ENCODE results near the gene VAMP3. TPM values are rescaled to one million over a fixed set of nuclear protein-coding genes. Genes with fewer than 3 reads are reported as not detected.

VAMP3 gene
- total and polyA plus RNA-seq, 2 donors (not counting 3 experiments of a cell fraction or from before 2014, with no cell fraction given) = 100 to 137 TPM

DNA sequence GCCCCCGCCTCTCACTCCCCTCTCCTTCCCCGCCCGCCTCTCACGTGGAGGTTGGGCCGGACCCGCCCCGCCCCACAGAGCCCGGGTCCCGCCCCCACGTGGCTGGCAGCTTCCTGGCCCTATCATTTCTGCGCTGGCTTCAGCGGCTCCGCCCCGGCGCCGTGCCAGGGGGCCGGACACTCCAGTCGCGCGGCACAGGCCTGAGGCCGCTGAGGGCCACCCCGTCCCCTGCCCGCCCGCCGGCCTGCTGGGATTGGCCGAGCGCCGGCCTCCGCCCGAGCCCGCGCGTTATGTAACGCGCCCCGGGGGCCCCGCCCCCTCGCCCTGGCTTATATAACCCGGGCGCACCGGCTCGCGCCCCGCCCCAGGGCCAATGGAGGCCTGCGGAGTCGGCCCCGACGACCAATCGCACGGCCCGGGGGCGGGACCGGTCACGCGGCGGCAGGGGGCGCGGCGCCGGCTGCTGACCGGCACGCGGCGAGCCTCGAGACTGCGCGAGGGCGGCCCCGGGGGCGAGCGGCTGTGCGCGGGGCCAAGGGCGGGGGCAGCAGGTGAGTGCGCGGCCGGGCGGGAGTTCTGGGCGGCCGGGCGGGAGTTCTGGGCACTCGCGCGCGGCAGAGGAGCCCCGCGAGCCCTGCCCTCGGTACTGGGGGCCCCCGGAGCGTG is 12.9 kb downstream of the VAMP3 start, which contains the start of gene PER3:
PER3 (plus strand) TSS at position 466 of the 666 bp plus-strand sequence. CDS start 587 bp downstream, outside the sequence.
- ChIA-PET POLR2A (interaction anchor here (1.0 kb wide), 1 partner anchor 178 kb away, joined by 5 read pairs; the partner anchor contains the start of gene PARK7), CTCF (interaction anchor here (1.0 kb wide), 1 partner anchor 115 kb away, joined by 4 read pairs; no protein-coding TSS in a partner anchor)
- no peaks in the 10 kb centered on the region for H3K9me1 ChIP-seq (replicated peaks; ENCODE audit: control insufficient read depth, extremely low read depth, insufficient read depth, low read length)
- FAIRE-seq (peak; percentile 91), DNase-seq (ENCODE audit: low read depth, low spot score) (peak; percentile 98)
- TF ChIP-seq POLR2A (IDR thresholded peaks at IDR 0.05; ENCODE audit: low read depth, low read length) (no peak), MAX (IDR thresholded peaks at IDR 0.05; ENCODE audit: insufficient read depth, insufficient read length) (peak; percentile 26)
- H3K4me1 ChIP-seq (ENCODE audit: control insufficient read depth, extremely low read depth, insufficient read depth, low read length) = peaks cover 6% of the 10 kb centered on the region
- dilution Hi-C loops (cut with MboI; ENCODE audit: extremely low pct_ligation_motif_present, low sequenced_read_pairs) = no loop called here
- H3K4me2 ChIP-seq (ENCODE audit: insufficient read depth, low read length) = peak within 1 kb of the TSS; percentile 74
- H4K20me1 ChIP-seq (replicated peaks; ENCODE audit: control insufficient read depth, extremely low read depth, insufficient read depth, low read length) = no peaks in the 10 kb centered on the region
- intact Hi-C loops (cut with micrococcal nuclease) = loop anchor here (1.0 to 5.0 kb wide), 3 partner anchors 13 to 178 kb away; partner anchors contain the start of genes PARK7 and VAMP3
- no TSS peak for BruUV-seq (replicated peaks)
- peaks cover 0 to 3% of the 10 kb centered on the region in 2 experiments for H3K36me3 ChIP-seq (ENCODE audit: control insufficient read depth in 2 of 2, extremely low read depth in 1 of 2, insufficient read depth in 2 of 2, low read length in 2 of 2)
- peak within 1 kb of the TSS; percentile 67 for H3K9ac ChIP-seq (replicated peaks; ENCODE audit: extremely low read depth, insufficient read depth, low read length)
- H3K4me3 ChIP-seq (replicated peaks in 1 of 3; ENCODE audit: insufficient read depth in 1 of 3, low read depth in 1 of 3, low read length in 3 of 3) = peak within 1 kb of the TSS; percentile 37 to 65 (median 60)
- no peaks in the 10 kb centered on the region for H3K27me3 ChIP-seq (ENCODE audit: control insufficient read depth in 2 of 2, insufficient read depth in 2 of 2, low read length in 2 of 2)
- H3K9me3 ChIP-seq (replicated peaks; ENCODE audit: control insufficient read depth, insufficient read depth, low read length) = no peaks in the 10 kb centered on the region
- no peaks in the 10 kb centered on the region for H3K79me2 ChIP-seq (ENCODE audit: control insufficient read depth, insufficient read depth, low read length)
- H3K27ac ChIP-seq (ENCODE audit: insufficient read depth, low read depth, low read length) = peak within 1 kb of the TSS; percentile 35
- H2AFZ ChIP-seq (ENCODE audit: low read depth, low read length) = peak within 1 kb of the TSS; percentile 77

DNA sequence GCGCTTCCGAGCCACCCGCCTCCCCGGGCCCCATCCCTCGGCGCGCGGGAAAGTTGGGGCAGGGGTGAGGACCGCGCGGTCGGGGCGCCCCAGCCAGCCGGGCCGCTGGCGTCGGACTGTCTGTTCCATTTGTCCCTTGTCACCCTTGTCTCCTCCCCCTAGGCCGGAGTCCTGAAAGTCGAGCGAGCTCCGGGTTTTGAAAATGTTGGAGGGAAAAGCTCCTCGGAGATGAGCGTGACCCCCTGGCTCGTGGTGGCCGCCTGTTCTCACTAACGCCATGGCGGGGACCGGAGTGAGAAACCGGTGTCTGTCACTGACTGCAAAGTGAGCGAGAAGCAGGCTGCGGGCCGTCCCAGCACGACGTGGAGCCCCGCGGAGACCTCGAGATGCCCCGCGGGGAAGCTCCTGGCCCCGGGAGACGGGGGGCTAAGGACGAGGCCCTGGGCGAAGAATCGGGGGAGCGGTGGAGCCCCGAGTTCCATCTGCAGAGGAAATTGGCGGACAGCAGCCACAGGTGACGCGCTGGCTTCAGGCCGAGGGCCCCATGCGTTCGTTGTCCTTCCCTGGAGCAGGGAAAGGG is 13.5 kb downstream of the VAMP3 start:
- peak overlapping the region; percentile 77 for H2AFZ ChIP-seq (ENCODE audit: low read depth, low read length)
- TF ChIP-seq JUN (IDR thresholded peaks at IDR 0.05; ENCODE audit: borderline replicate concordance, insufficient read depth, insufficient read length, low read depth) (no peak), MYC (IDR thresholded peaks at IDR 0.05; ENCODE audit: low read depth, low read length) (no peak), EZH2 (IDR thresholded peaks at IDR 0.05; ENCODE audit: borderline replicate concordance, low read depth, low read length, severe bottlenecking) (no peak), POLR2AphosphoS5 (IDR thresholded peaks at IDR 0.05; ENCODE audit: insufficient read depth, low read depth, low read length) (no peak), FOS (IDR thresholded peaks at IDR 0.05; ENCODE audit: borderline replicate concordance, insufficient read depth, low read length) (no peak), GATA2 (IDR thresholded peaks at IDR 0.05; ENCODE audit: insufficient read depth, insufficient read length, low read depth, low read length) (no peak), MAX (IDR thresholded peaks at IDR 0.05; ENCODE audit: insufficient read depth, insufficient read length) (no peak)
- TF ChIP-seq, protein P1, sequence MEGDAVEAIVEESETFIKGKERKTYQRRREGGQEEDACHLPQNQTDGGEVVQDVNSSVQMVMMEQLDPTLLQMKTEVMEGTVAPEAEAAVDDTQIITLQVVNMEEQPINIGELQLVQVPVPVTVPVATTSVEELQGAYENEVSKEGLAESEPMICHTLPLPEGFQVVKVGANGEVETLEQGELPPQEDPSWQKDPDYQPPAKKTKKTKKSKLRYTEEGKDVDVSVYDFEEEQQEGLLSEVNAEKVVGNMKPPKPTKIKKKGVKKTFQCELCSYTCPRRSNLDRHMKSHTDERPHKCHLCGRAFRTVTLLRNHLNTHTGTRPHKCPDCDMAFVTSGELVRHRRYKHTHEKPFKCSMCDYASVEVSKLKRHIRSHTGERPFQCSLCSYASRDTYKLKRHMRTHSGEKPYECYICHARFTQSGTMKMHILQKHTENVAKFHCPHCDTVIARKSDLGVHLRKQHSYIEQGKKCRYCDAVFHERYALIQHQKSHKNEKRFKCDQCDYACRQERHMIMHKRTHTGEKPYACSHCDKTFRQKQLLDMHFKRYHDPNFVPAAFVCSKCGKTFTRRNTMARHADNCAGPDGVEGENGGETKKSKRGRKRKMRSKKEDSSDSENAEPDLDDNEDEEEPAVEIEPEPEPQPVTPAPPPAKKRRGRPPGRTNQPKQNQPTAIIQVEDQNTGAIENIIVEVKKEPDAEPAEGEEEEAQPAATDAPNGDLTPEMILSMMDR (IDR thresholded peaks at IDR 0.05; ENCODE audit: extremely low read depth in 1 of 2, insufficient read depth in 1 of 2, low read depth in 1 of 2, low read length in 2 of 2) = no peak
- H3K4me2 ChIP-seq (ENCODE audit: insufficient read depth, low read length) = peak overlapping the region; percentile 33
- intact Hi-C loops (cut with micrococcal nuclease) = loop anchor here (1.0 to 5.0 kb wide), 2 partner anchors 26 to 178 kb away; partner anchors contain the start of gene PARK7
- H3K4me1 ChIP-seq (ENCODE audit: control insufficient read depth, extremely low read depth, insufficient read depth, low read length) = peaks cover 6% of the 10 kb centered on the region
- FAIRE-seq = no peak
- H3K36me3 ChIP-seq (ENCODE audit: control insufficient read depth in 2 of 2, extremely low read depth in 1 of 2, insufficient read depth in 2 of 2, low read length in 2 of 2) = peaks cover 0 to 3% of the 10 kb centered on the region in 2 experiments
- CTCF ChIA-PET = no interaction called here
- DNase-seq (ENCODE audit: low read depth, low spot score) = no peak
- no peaks in the 10 kb centered on the region for H4K20me1 ChIP-seq (replicated peaks; ENCODE audit: control insufficient read depth, extremely low read depth, insufficient read depth, low read length)
- no peaks in the 10 kb centered on the region for H3K27me3 ChIP-seq (ENCODE audit: control insufficient read depth in 2 of 2, insufficient read depth in 2 of 2, low read length in 2 of 2)
- H3K4me3 ChIP-seq (replicated peaks in 1 of 3; ENCODE audit: insufficient read depth in 1 of 3, low read depth in 1 of 3, low read length in 3 of 3) = peak overlapping the region in 2 of 3 experiments; percentile 8 to 31
- H3K9ac ChIP-seq (replicated peaks; ENCODE audit: extremely low read depth, insufficient read depth, low read length) = no peak overlapping the region
- dilution Hi-C loops (cut with MboI; ENCODE audit: extremely low pct_ligation_motif_present, low sequenced_read_pairs) = no loop called here
- H3K9me3 ChIP-seq (replicated peaks; ENCODE audit: control insufficient read depth, insufficient read depth, low read length) = no peaks in the 10 kb centered on the region
- H3K27ac ChIP-seq (ENCODE audit: insufficient read depth, low read depth, low read length) = no peak overlapping the region
- no peaks in the 10 kb centered on the region for H3K9me1 ChIP-seq (replicated peaks; ENCODE audit: control insufficient read depth, extremely low read depth, insufficient read depth, low read length)
- POLR2A ChIA-PET = no interaction called here
- BruUV-seq (replicated peaks) = no TSS peak
- no peaks in the 10 kb centered on the region for H3K79me2 ChIP-seq (ENCODE audit: control insufficient read depth, insufficient read depth, low read length)

All from endothelial cell of umbilical vein (primary cell).